Kasumi-1 (cell line): ENCODE measurements around the gene EDC3.

ENCODE experiments used
- DNase-seq, 2 experiments: peaks; one replicate each; lab custom pipeline; 2025; lab: John Stamatoyannopoulos, UW

EDC3 gene

DNA sequence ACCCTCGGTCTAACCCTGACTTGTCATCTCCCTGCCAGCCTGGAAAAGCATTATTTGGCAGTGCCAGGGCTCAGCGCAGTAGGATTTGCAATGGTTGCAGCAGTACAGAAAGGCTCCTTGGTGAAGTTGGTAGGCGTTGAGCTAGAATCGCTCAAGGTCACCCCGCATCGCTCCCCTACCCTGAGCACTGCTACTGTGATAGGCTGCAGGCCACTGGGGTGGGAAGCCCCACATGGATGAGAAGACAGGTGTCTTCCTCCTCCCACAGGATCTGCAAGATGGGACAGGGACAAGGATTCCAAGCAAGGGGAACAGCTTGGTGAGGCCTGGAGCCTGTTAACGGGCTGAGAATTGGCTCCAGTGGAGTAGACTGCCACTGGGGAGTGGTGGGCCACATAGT is 69.5 kb downstream of the EDC3 start:
- DNase-seq, result no peak

DNA sequence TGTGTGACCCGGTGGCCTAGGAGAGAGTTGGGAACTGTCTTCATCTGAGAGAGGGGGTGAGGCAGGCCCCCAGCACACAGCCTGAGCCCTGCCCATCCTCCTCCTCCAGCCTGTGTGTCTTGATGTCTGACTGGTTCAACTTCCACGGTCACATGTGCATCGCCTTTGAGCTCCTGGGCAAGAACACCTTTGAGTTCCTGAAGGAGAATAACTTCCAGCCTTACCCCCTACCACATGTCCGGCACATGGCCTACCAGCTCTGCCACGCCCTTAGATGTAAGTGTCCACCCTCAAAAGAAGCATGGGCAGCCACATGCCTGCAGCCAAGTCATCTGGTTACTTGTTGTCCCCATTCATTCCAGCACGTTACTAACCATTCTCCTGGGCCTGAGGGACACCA is 70.1 kb downstream of the EDC3 start:
- DNase-seq, result no peak

DNA sequence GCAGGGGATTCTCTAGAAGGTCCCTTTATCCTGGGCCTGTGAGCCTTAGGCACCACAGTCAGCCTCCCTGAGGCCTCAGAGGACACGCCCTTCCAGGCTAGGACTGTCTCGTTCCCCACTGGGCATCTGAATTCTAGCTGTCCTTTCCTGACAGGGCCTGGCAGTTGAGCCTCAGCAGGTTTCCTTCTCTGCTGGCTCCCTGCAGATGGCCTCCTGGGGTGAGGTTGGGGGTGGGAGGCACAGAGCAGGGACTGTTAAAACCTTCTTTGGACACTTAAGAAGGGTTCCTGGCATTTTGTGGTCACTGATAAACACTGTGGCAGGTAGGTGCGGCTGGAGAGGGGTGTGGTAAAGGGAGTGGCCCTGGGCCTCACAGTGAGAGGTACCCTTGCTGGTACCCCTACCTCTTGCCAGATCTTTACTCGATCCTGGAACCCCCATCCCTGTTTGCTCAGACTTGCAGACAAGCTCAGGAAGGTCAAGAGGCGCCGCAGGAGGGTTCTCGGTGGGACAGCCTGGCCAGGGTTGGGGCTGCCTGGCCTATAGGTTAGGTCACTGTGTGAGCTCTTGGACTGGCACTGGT is 71.7 kb downstream of the EDC3 start:
- no peak for DNase-seq

DNA sequence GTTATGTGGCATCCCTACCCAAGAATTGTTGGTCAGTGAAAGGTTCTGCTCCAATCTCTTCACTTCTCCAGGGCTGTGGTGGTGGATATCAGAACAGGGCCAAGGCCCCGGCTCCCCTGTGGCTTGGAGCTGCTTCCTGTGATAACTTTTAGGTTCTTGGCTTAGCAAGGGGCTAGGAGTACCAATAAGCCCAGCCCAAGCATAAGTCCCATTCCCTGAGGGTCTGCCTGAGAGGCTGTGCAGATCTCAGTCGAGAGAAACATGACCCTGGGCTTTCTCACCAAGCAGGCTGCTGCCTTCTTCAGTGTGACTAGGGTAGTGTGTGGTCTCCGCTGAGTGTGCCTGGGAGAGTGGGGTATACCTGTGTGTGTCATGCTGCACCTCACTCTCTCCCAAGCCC is 73.1 kb downstream of the EDC3 start:
- no peak for DNase-seq

DNA sequence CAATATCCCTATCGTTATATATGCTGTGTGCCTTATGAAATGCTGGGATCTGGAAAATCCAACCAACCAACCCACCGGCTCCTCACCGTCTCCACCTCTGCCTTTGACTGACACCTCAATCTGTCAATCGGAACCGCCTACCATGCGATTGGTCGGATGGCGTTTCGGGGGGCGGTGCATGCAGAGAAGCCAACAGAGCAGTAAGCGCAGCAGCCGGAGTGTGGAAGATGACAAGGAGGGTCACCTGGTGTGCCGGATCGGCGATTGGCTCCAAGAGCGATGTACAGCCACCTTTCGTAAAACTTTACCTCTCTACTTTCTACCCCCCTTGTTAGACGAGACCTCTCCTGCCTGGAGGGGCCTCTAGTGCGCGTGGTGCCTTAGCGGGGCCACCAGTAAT is 73.9 kb downstream of the EDC3 start:
- no peak for DNase-seq

DNA sequence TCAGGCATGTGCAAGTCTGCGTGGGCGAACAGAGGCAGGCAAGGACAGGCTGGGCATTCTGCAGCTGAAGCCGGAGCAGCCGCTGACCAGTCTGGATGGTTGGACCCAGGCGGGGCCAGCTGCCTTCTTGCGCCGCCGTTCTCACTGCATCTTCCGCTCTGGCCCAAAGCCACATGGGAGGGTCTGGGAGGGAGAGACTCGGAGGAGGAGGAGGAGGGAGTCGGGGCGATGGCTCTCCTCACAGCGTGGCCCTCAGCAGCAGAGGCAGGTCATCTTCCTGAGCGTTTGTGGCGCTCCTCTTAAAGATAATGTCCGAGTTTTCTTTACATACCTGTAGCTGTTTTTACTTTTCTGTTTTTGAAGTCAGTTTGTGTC is 74.3 kb downstream of the EDC3 start:
- DNase-seq, result no peak

DNA sequence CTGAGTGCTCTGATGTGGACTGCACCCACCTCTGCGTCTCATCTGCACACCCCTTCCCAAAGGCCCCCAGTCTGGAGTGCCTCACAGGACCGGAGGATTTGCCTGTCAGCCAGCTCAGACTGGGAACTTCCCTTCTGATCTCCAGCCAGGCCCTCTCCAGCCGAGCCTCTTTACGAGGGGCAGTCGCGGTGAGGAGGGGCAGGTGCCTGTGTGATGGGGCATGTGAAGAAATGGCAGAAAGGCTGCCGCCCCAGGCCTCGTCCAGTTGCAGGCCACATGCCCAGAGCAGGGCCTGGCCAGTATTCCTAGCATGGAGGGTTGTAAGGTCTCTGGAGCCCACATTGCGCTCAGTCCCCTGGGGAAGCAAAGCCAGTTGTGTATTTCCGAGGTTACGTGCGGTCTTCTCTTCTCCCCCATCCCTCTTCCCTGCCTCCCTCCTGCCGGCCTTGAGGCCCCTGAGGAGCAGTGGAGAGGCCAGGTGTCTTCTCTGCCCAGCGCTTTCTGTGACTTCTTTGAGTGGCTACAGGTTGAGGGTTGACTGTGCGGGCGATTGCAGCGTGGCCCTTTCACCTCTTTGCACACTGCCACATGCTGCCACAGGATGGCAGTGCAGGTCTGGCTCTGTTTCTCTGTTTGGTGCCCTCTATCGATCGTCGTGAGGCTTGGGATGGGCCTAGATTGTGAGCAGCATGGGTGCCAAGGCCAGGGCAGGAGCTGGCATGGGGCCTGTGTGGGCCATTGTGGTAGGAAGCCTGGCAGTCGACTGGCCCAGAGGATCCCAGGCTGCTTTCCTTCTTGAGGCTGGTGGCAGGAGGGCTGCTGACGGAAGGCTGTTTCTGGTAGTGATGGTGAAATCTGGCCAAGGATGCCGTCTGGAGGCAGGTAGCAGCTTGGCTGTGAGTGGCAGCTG is 74.9 kb downstream of the EDC3 start:
- peak; percentile 84 to 94 for DNase-seq

DNA sequence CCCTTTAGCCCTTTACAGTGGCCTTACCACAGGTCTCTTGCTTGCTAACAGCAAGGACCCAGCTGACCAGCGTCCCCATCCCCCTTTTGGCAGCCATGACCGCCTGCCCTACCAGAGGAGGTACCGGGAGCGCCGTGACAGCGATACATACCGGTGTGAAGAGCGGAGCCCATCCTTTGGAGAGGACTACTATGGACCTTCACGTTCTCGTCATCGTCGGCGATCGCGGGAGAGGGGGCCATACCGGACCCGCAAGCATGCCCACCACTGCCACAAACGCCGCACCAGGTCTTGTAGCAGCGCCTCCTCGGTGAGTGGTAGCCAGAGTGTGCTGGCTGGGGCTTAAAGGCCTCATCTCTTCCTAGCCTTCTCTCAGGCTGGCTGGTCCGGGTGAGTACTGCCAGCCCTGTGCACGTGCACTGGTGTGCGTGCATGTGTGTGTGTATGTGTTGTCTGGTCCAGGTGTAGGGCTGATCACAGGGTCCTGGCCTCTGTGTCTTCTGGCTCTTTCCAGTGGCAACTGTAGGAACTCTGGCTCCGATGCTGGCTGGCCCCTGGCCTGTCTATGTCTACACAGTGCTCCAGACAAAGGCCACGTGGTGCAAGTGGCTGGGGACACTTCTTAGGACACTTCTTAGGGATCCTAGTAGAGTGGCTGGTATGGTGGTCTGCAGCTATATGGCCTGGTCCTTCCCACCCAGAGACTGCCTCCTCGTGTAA is 75.7 kb downstream of the EDC3 start:
- DNase-seq, result no peak

DNA sequence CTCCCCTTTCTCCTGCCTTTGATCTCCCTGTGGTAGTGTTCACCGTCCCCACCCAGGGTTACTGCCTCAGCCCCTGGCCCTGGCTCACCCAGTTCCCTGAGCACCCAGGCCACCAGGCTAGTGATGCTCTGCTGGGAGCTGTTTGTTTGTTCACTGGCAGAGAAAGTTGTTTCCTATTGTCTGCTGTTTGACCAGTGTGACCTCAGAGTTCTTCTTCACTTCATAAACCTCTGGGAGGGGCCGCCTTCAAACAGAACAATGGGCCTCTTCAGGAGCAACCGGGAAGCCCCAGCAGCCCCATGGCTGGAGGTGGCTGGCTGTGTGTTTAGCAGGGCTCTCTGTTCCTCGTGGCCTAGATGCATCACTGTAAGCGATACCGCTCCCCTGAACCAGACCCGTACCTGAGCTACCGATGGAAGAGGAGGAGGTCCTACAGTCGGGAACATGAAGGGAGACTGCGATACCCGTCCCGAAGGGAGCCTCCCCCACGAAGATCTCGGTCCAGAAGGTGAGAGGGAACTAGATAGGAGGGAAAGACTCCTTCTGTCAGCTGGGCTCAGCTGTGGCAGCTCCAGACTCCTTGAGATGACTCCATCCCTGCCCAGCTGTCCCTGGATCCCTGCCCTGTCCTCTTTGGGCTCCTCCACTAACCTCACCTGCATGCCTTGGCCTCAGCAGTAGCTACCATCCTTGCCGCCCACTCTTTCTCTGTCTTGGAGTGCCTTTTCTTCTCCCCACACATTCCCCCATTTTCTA is 76.8 kb downstream of the EDC3 start:
- no peak for DNase-seq

DNA sequence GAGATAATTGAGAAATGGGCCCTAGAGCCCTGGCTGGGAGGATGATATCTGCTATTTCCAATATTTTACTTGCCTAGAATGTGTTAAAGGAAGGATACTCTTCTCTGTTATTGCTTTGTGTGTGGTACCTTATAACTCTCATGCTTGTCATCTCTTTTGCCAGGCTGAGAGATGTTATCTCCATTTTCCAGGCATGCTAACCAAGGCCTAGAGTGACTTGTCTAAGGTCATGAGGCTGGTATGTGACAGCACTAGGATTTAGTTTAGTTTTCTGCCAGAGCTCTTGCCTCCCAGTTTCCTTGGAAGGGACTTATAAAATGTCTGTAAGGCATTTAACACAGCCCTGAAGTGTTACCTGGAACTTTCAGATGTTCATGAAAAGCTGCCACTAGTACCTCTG is 78.8 kb downstream of the EDC3 start:
- DNase-seq, result no peak

DNA sequence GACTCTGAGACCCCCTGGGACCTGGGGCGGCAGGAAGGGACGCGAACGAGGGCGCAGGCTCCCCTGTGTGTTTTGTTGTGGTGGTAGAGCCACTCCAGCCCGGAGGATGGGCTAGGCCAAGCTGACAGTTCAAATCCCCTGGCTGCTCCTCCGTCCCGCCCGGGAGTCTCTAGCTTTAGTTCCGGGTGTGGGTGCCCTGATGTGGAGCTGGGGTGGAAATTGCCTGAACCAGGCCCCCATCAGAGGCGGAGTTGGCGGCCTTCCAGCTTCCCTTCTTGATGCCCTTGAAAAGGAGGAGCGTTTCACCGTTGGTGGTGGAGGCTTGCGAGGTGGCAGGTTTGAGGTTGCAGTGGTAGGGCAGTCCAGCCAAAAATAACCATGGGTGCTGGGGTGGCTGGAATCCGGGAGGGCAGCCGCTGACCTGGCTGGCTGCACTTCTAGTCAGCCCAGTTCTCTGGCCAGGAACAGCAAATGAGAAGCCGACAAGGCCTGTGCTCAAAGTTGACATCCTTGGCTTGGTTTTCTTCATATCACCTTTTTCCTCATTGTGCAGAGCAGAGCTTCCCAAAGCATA is 79.4 kb downstream of the EDC3 start:
- peak; percentile 56 to 60 for DNase-seq

DNA sequence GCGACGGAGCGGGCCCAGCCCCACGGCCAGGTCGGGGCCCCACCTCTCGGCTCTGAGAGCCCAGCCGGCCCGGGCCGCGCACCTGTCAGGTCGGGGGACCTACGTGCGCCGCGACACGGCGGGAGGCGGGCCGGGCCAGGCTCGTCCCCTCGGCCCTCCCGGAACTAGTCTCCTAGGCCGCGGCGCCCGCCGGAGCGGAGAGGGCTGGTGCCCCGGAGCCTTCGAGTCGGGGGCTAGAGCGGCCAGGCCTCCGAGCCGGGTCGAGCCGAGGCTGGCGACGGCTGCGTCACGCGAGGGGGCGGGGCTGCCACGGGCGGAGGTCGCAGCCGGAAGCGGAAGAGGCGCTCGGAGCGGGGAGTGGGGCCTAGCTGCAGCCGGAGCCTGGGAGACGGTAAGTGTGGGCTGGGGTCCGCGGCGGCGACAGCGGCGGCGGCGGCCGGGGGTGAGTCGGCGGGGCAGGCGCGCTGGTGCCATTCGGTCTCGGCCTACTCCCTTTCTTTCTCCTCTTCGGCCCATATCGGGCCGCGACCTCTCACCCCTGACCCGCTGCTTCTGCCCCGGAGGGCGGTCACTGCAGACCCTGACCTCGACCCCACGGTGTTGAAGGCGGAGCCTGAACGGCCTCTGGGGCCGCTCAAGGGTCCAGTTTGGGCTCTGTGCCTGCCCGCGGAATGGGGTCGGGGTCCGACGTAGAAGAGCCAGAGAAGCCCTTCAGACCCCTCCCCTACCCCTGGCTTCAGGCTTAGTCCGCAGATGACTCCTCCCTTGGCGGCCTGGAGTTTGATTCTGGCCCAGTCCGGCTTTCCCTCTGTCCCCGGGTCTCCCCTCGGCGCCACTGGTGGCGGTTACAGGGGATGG is 80.1 kb downstream of the EDC3 start, which contains the start of gene CLK3:
TSS of gene CLK3 (plus strand) at position 329 of the 858 bp plus-strand sequence. CDS start 3,361 bp downstream, outside the sequence.
- DNase-seq, result peak; percentile 92 to 93

DNA sequence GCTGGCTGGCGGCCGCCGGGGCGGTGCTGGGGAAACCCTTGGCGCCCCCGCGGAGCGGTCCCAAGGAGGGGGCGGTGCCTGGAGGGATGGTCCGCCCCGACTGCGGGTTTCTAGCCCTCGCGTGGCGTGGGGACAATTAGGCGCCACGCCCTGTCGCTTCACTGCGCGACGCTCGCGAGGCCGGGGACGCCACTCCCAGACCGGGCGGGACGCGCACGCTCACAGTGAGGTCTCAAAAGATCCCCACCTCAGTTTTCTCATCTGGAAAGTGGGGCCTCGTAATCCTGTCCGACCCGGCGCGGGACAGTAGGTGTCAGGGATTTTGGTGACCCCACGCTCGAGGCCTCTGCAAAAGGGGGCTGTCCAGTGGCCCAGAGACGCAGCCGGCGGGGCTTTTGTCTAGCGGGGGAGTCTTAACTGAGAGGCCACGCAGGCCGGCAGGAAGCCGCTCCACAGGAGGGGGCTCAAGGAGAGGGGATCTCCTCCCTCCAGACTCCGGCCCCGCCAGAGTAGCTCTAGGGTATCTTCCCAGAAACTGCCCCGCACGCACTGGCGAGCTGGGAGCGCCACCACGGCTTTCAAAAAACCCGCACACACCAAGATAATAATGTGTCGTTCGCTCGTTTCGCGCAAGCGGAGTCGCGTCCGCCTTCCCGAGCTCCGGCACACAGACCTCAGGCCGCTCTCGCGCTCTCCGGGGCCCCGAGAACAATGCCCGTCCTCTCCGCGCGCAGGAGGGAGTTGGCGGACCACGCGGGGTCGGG is 80.9 kb downstream of the EDC3 start:
- DNase-seq, result peak; percentile 37 to 70

DNA sequence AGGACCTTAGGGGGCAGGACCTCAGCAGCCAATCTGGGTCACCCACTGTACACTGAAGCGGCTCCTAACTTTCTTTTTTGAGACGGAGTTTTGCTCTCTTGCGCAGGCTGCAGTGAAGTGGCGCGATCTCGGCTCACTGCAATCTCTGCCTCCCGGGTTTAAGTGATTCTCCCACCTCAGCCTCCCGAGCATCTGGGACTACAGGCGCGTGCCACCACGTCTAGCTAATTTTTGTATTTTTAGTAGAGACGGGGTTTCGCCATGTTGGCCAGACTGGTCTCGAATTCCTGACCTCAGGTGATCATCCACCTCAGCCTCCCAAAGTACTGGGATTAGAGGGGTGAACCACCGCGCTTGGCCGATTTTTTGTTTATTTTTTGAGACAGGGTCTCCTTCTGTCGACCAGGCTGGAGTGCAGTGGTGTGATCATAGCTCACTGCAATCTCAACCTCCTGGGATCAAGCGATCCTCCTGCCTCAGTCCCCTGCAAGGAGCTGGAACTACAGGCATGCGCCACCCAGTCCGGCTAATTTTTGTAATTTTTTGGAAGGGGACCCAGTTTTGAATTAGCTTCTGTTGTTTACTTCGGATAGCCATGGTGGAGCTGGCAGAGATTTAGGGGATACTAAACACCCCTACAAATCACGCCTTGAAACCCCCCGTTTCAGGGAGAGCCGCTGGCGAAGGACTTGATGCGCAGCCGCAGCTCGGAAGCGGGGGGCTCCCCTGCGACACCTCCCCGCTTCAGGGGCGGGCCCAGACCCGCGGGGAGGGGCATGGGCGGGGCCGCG is 81.7 kb downstream of the EDC3 start:
- DNase-seq, result no peak

DNA sequence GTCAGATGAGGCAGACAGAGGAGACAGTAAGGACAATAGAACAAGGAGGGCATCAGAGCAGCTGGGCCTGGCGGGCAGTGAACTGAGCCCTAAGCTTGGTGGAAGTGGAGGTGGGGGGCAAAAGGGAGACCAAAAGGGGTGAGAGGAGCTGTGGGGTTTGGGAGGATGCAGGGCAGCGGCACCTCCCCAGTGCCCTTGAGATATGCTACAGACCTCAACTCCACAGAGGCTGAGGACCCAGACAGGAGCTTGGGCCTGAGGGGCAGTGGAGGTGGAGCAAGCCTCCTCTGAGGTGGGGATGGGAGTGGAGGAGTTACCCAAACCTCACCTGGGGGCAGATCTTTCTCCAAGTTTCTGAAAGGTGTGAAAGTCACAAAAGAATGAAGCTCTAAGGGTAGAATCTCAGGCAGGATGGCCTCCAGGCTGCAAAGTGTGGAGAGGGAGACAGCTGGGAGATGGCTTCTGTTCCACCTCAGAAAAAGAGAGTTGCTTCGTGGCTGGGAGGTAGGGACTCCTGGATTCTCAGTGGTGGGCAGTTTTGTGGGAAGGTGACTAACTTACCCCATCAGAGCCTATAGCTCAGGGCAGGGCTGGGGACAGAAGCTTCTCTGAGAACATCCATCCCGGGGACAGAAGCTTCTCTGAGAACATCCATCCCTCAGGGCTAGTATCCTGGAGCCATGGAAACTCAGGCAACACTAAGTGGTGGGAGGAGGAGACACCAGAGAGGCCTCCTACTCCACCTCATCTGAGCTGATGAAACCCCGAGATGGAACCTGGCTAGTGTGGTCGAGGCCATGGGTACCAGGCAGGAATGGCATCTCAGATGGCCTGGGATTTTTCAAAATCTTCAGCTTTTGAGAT is 82.5 kb downstream of the EDC3 start:
- DNase-seq, result no peak

DNA sequence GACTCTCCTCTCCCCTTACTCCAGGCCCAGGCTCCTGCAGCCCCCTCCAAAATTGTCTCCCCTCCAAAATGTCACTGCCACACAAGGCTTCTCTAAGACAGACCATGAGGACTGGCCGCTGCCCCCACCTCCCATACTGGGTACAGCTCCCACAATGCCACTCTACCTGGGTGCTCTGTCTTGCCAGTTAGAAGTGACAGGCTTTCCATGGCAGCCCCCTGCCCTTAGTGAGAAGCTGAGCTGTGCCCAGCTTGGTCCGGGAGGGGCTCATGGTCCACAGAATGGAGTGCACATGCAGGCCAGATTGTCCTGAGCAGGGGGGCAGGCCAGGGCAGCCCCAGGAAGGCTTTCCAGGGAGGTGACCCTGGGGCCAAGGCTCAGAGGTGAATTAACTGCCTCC is 83.1 kb downstream of the EDC3 start:
- DNase-seq, result no peak

DNA sequence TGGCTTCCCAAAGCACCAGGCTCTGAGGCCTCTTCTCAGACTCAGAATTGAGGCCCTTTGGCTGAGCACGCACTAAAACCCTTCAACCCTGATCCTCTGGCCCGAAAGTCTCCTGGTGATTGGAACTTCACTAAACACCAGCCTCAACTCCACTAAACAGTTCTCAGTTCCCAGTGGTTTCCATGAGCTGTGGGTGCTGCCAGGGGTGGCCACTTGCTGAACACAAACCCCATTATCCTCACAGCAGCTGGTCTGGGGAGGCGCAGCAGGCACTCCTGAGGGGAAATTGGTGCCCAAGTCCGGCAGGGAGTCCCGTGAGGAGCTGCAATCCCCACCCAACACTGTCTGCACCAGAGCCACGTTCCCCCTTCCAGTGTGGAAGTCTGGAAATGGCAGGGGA is 84.0 kb downstream of the EDC3 start:
- no peak for DNase-seq

DNA sequence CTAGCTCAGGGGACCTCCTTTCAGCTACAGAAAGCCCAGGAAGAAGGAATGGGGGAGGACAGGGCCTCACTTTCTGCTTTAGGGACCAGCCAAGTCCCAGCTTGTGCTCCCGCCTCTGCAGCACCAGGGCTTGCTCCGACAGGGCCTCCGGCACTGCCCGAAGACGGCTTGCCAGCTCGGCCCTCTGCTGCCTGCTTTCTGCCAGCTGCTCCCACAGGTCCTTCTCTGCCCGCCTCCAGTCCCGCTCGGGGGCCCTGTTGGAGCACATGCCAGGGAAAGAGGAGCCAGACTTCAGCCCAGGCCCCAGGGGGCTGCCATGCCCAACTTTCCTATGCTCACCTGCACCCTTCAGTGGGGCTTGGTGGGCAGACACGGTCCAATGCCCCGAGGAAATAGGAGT is 84.5 kb downstream of the EDC3 start:
- DNase-seq, result no peak
